SIG-M5 treated with dmso at 0.1 percent for 504 hours (cell line): ENCODE results near the gene TES.

Source experiments
- DNase-seq: peaks from one replicate; lab custom pipeline; 2025; ENCODE audit not compliant: unreplicated experiment; lab: John Stamatoyannopoulos, UW

Gene TES

GRCh38 chr7:116193329-116194087, 16.8 kb upstream of the TES start:
- no peak for DNase-seq

- no peak for DNase-seq
Measured at GRCh38 chr7:116194115-116194514, 16.2 kb upstream of the TES start.

GRCh38 chr7:116195451-116195850, 14.9 kb upstream of the TES start:
- DNase-seq: no peak

GRCh38 chr7:116196947-116197346, 13.4 kb upstream of the TES start:
- no peak for DNase-seq

GRCh38 chr7:116197360-116197759, 13.0 kb upstream of the TES start:
- no peak for DNase-seq

GRCh38 chr7:116198748-116199410, 11.5 kb upstream of the TES start:
- DNase-seq: no peak

- DNase-seq: no peak
Measured at GRCh38 chr7:116200963-116201362, 9.4 kb upstream of the TES start.

GRCh38 chr7:116206141-116206540, 4.2 kb upstream of the TES start:
- DNase-seq: no peak

- no peak for DNase-seq
Measured at GRCh38 chr7:116208919-116209318, 1.4 kb upstream of the TES start.

- DNase-seq: no peak
Measured at GRCh38 chr7:116209561-116210070, 723 bp upstream of the TES start.

- DNase-seq: peak; percentile 84
Measured at GRCh38 chr7:116211006-116211912, 920 bp downstream of the TES start.

GRCh38 chr7:116211913-116212596, 1.7 kb downstream of the TES start:
- no peak for DNase-seq

- no peak for DNase-seq
Measured at GRCh38 chr7:116212869-116213268, 2.5 kb downstream of the TES start.

GRCh38 chr7:116213361-116214130, 3.2 kb downstream of the TES start:
- no peak for DNase-seq

- no peak for DNase-seq
Measured at GRCh38 chr7:116214921-116215320, 4.6 kb downstream of the TES start.

- DNase-seq: no peak
Measured at GRCh38 chr7:116215551-116215950, 5.2 kb downstream of the TES start.

- no peak for DNase-seq
Measured at GRCh38 chr7:116216956-116217571, 6.7 kb downstream of the TES start.

GRCh38 chr7:116218051-116218645, 7.8 kb downstream of the TES start:
- DNase-seq: no peak

GRCh38 chr7:116218747-116219146, 8.4 kb downstream of the TES start:
- DNase-seq: no peak
